GM12892 (cell line): ENCODE results near the gene CEP162.

Experiments used
- POLR2A ChIP-seq: IDR thresholded peaks from 2 replicates; pipeline ENCODE4 v1.6.1; 2011; ENCODE audit warnings: low read depth, low read length, control low read depth
- POLR2AphosphoS5 ChIP-seq: IDR thresholded peaks from 2 replicates; pipeline ENCODE4 v1.6.1; 2011; ENCODE audit warnings: low read depth, low read length, control low read depth
- TAF1 ChIP-seq: IDR thresholded peaks from 2 replicates; pipeline ENCODE4 v1.6.1; 2011; ENCODE audit warnings: low read depth, mild to moderate bottlenecking, control low read depth, low read length, borderline replicate concordance

GRCh38 chr6:84156306-84156705, 71.1 kb downstream of the CEP162 start:
- TF ChIP-seq POLR2AphosphoS5 (no peak), TAF1 (no peak), POLR2A (no peak)
